ENCODE results near the gene AHCYL2.

AHCYL2 gene

DNA sequence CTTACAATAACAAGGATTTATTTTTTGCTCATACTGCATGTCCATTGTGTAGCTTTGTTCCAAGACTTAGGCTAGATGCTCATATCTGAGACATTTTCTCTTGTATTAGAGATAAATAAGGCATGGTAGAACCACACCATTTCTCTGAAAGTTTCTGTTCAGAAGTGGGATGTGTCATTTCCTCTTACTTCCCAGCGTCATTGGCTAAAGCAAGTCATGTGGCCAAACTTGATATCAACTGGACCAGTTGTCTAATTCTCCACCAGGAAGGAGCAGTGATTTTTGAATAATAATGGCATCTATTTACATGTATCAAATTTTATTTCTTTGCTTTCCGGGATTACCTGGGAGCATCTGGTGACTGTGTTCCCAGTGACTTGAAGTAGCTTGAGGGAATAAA, 38.3 kb downstream of the AHCYL2 start:
- H3K4me1 ChIP-seq (ENCODE audit: control insufficient read depth, insufficient read depth, low read length), result no peaks in the 10 kb centered on the region
- no peak overlapping the region for H3K9ac ChIP-seq (ENCODE audit: low read length)

DNA sequence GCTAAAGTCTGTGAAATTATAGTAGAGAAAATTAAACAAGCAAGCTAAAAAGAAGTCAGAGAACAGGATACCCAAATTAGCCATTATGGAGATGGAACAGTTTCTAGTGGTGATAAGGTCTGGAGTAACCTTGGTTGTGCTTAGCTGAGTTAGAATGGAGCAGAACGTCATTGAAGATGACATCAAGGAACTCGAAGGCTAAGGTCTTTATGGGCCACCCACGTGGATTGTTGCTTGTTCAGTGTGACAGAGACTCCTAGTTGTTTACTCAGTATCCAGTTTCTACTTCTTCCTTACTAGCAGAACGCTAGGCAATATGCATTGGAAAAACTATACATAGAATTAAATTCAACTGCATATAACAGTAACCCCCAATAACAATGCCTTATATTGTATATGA, 39.7 kb downstream of the AHCYL2 start:
- no peaks in the 10 kb centered on the region for H3K27me3 ChIP-seq (ENCODE audit: control insufficient read depth, insufficient read depth, low read length)
- no peak overlapping the region for H3K4me3 ChIP-seq (ENCODE audit: low read length)
- no peaks in the 10 kb centered on the region for H3K36me3 ChIP-seq (ENCODE audit: control insufficient read depth, insufficient read depth, low read length)
- no peak overlapping the region for H3K9ac ChIP-seq (ENCODE audit: low read length)
- no peaks in the 10 kb centered on the region for H3K4me1 ChIP-seq (ENCODE audit: control insufficient read depth, insufficient read depth, low read length)
- no peak overlapping the region for H3K27ac ChIP-seq (ENCODE audit: low read depth, low read length)

More for the DNA sequence above, 38.3 kb downstream of the AHCYL2 start:
- Histone ChIP-seq H3K27me3 (ENCODE audit: control insufficient read depth, insufficient read depth, low read length) (no peaks in the 10 kb centered on the region), H3K4me3 (ENCODE audit: low read length) (no peak overlapping the region), H3K36me3 (ENCODE audit: control insufficient read depth, insufficient read depth, low read length) (no peaks in the 10 kb centered on the region), H3K27ac (ENCODE audit: low read depth, low read length) (no peak overlapping the region)

DNA sequence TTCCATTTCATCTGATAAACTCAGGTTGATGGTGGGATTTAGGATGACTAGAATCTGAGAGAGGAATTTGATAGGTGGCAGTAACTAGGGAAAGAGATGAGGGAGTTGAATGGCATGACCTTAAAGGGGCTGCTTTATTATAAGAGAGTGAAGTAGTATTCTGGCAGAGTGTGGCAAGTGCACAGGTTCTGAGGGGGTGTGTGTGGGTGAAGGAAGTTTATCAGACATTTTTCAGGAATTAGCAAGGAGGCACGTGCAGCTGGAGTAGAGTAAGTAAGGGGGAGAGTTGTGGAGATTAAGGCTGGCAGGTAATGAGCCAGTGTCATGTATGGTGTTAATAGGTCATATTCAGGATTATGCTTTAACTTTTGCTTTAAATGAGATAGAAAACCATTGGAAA, 40.5 kb downstream of the AHCYL2 start:
- Histone ChIP-seq H3K4me1 (ENCODE audit: control insufficient read depth, insufficient read depth, low read length) (no peaks in the 10 kb centered on the region), H3K9ac (ENCODE audit: low read length) (no peak overlapping the region), H3K27me3 (ENCODE audit: control insufficient read depth, insufficient read depth, low read length) (no peaks in the 10 kb centered on the region), H3K4me3 (ENCODE audit: low read length) (no peak overlapping the region), H3K27ac (ENCODE audit: low read depth, low read length) (no peak overlapping the region), H3K36me3 (ENCODE audit: control insufficient read depth, insufficient read depth, low read length) (no peaks in the 10 kb centered on the region)

DNA sequence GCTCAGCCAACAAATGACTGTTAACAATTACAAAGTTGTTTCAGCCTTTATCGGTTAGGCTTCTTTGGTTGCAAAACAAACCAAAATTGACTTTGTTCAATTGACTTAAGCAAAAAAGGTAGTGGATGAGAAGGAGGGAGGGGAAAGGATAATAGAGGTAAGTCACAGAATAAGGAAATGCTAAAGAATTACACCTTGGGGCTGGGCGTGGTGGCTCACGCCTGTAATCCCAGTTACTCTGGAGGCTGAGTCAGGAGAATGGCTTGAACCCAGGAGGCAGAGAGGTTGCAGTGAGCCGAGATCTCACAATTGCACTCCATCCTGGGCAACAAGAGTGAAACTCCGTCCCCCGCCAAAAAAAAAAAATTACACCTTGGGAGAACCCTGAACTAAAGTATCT, 41.4 kb downstream of the AHCYL2 start:
- no peaks in the 10 kb centered on the region for H3K4me1 ChIP-seq (ENCODE audit: control insufficient read depth, insufficient read depth, low read length)

DNA sequence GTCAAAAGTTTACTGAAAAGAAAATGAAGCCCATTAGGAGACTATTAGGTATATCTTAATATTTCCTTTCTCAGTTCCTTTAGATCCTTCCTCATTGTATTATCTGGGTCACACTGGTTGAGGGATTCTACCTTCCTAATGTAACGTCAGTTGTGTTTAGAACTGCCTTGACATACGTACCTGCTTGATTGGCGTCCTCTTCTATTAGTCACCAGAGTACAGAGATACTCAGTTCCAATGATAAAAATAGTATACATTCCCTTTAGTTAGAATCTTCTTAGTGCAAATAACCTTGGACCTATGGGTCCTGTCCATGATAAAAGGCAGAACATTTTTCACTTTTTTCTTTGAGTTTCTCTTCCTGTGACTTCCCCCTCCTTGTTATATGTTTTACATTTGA, 45.2 kb downstream of the AHCYL2 start:
- H3K4me3 ChIP-seq (ENCODE audit: low read length), result no peak overlapping the region
- H3K4me1 ChIP-seq (ENCODE audit: control insufficient read depth, insufficient read depth, low read length), result no peaks in the 10 kb centered on the region
- H3K9ac ChIP-seq (ENCODE audit: low read length), result no peak overlapping the region
- no peaks in the 10 kb centered on the region for H3K27me3 ChIP-seq (ENCODE audit: control insufficient read depth, insufficient read depth, low read length)
- H3K27ac ChIP-seq (ENCODE audit: low read depth, low read length), result no peak overlapping the region
- no peaks in the 10 kb centered on the region for H3K36me3 ChIP-seq (ENCODE audit: control insufficient read depth, insufficient read depth, low read length)

More for the DNA sequence above, 41.4 kb downstream of the AHCYL2 start:
- Histone ChIP-seq H3K27me3 (ENCODE audit: control insufficient read depth, insufficient read depth, low read length) (no peaks in the 10 kb centered on the region), H3K9ac (ENCODE audit: low read length) (no peak overlapping the region), H3K36me3 (ENCODE audit: control insufficient read depth, insufficient read depth, low read length) (no peaks in the 10 kb centered on the region), H3K4me3 (ENCODE audit: low read length) (no peak overlapping the region), H3K27ac (ENCODE audit: low read depth, low read length) (no peak overlapping the region)

DNA sequence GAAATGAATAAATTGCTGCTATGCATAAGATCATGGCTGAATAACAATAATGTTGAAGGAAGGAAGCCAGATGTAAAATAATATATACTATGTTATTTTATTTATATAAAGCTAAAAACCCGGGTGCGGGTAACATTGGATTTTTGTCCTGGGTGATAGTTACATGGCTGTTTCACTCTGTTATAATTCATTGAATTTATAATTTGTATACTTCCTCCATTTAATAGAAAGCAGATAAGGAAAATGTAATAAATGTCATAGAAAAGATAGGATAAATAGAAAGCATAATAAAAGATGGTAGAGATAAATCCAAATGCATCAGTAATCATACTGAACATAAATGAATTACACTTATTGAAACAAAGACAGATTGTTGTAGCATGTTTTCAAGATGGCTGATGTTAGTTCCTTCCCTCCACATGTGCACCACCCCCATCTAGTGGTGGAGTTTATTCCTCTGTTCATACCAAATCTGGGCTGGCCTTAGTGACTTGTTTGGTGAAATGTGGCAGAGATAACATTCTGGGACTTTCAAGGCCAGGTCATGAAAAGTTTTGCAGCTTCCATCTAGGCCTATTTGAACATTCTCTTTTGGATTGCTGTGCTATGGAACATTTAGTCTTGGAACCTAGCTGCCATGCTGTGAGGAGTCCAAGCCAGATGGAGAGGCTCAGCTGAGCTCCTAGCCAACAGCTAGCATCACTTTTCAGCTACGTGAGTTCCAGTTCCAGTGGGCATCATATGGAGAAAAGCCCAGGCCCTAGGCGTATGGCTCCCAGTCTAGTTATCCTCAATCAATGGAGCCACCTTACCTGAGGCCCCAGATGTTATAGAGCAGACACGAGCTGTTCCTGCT, 46.9 kb downstream of the AHCYL2 start:
- no peak overlapping the region for H3K27ac ChIP-seq (ENCODE audit: low read depth, low read length)
- H3K4me1 ChIP-seq (ENCODE audit: control insufficient read depth, insufficient read depth, low read length), result no peaks in the 10 kb centered on the region
- no peak overlapping the region for H3K4me3 ChIP-seq (ENCODE audit: low read length)
- H3K27me3 ChIP-seq (ENCODE audit: control insufficient read depth, insufficient read depth, low read length), result no peaks in the 10 kb centered on the region
- no peak overlapping the region for H3K9ac ChIP-seq (ENCODE audit: low read length)
- no peaks in the 10 kb centered on the region for H3K36me3 ChIP-seq (ENCODE audit: control insufficient read depth, insufficient read depth, low read length)

DNA sequence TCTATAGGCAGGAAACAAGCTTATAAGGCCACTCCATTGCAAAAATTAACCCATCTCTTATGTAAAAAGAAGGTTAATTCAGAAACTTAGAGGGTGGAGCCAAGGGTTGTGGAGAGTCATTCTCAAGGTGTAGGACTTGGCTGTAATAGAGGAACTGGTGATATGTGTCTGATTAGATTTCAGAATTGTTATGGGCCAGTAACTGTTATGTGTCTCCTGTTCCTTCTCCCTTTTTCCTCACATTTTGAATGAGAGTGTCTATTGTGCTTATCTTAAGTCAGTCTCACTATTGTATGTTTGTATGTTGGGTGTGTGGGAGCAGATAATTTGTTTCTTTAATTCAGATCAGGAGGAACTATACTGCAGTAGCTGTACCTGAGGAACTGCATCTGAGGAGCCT, 49.1 kb downstream of the AHCYL2 start:
- Histone ChIP-seq H3K36me3 (ENCODE audit: control insufficient read depth, insufficient read depth, low read length) (no peaks in the 10 kb centered on the region), H3K9ac (ENCODE audit: low read length) (no peak overlapping the region), H3K27me3 (ENCODE audit: control insufficient read depth, insufficient read depth, low read length) (no peaks in the 10 kb centered on the region), H3K4me3 (ENCODE audit: low read length) (no peak overlapping the region), H3K4me1 (ENCODE audit: control insufficient read depth, insufficient read depth, low read length) (no peaks in the 10 kb centered on the region), H3K27ac (ENCODE audit: low read depth, low read length) (no peak overlapping the region)

DNA sequence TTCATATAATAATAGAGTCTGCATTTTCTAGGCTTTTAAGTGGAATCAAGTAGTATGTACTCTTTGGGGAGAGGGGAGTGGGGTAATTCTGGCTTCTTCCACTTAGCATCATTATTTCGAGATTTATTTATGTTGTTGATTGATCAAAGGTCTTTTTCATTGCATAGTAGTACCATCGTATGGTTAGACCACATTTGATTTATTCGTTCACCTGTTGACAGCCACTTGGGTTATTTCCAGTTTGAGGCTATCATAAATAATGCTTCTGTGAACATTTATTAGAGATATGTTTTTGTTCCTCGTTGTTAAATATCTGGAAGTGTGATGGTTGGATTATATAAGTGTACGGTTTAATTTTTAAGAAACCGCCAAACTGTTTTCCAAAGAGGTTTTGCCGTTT, 52.8 kb downstream of the AHCYL2 start:
- Histone ChIP-seq H3K27me3 (ENCODE audit: control insufficient read depth, insufficient read depth, low read length) (no peaks in the 10 kb centered on the region), H3K4me3 (ENCODE audit: low read length) (no peak overlapping the region), H3K36me3 (ENCODE audit: control insufficient read depth, insufficient read depth, low read length) (no peaks in the 10 kb centered on the region), H3K9ac (ENCODE audit: low read length) (no peak overlapping the region), H3K4me1 (ENCODE audit: control insufficient read depth, insufficient read depth, low read length) (no peaks in the 10 kb centered on the region), H3K27ac (ENCODE audit: low read depth, low read length) (no peak overlapping the region)

DNA sequence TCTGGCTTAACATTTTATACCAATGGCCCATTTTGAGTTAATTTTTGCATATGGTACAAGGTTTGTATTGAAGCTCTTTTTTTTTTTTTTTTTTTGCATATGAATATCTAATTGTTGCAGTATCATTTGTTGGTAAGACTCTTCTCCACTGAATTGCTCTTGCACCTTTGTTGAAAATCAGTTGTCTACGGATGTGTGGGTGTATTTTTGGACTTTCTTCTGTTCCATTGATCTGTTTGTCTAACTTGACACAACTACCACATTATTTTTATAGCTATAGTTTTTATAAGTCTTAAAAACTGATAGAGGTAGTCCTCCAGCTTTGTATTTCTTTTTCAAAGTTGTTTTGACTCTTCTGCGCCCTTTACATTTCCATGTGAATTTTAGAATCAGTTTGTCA, 53.9 kb downstream of the AHCYL2 start:
- Histone ChIP-seq H3K4me1 (ENCODE audit: control insufficient read depth, insufficient read depth, low read length) (no peaks in the 10 kb centered on the region), H3K4me3 (ENCODE audit: low read length) (no peak overlapping the region), H3K27ac (ENCODE audit: low read depth, low read length) (no peak overlapping the region), H3K9ac (ENCODE audit: low read length) (no peak overlapping the region), H3K27me3 (ENCODE audit: control insufficient read depth, insufficient read depth, low read length) (no peaks in the 10 kb centered on the region), H3K36me3 (ENCODE audit: control insufficient read depth, insufficient read depth, low read length) (no peaks in the 10 kb centered on the region)

DNA sequence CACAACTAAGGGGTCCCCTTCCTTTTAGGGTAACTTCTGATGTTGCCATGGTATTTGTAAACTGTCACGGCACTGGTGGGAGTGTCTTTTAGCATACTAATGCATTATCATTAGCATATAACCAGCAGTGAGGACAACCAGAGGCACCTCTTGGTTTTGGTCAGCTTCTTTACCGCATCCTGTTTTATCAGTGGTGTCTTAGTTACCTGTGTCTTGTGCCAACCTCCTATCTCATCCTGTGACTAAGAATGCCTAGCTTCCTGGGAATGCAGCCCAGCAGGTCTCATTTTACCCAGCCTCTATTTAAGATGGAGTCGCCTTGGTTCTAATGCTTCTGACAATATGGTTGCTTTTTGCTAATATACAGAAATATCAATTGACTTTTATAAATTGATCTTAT, 54.9 kb downstream of the AHCYL2 start:
- Histone ChIP-seq H3K4me1 (ENCODE audit: control insufficient read depth, insufficient read depth, low read length) (no peaks in the 10 kb centered on the region), H3K4me3 (ENCODE audit: low read length) (no peak overlapping the region), H3K9ac (ENCODE audit: low read length) (no peak overlapping the region), H3K27ac (ENCODE audit: low read depth, low read length) (no peak overlapping the region), H3K36me3 (ENCODE audit: control insufficient read depth, insufficient read depth, low read length) (no peaks in the 10 kb centered on the region), H3K27me3 (ENCODE audit: control insufficient read depth, insufficient read depth, low read length) (no peaks in the 10 kb centered on the region)

DNA sequence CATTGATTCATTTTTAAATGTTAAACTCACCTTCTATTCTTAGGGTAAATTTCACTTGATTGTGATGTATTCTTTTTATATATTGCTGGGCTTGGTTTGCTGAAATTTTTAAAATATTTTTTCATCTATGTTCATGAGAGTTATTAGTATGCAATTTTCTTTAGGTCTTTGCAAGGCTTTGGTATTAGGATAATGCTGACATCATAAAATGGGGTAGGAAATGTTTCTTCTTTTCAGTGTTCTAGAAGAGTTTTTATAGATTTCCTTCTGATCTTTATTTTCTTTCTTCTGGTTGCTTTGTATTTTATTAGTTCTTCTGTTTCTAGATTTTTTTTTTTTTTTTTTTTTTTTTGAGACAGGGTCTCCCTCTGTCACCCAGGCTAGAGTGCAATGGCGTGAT, 56.3 kb downstream of the AHCYL2 start:
- Histone ChIP-seq H3K4me3 (ENCODE audit: low read length) (no peak overlapping the region), H3K4me1 (ENCODE audit: control insufficient read depth, insufficient read depth, low read length) (no peaks in the 10 kb centered on the region), H3K9ac (ENCODE audit: low read length) (no peak overlapping the region), H3K36me3 (ENCODE audit: control insufficient read depth, insufficient read depth, low read length) (no peaks in the 10 kb centered on the region), H3K27me3 (ENCODE audit: control insufficient read depth, insufficient read depth, low read length) (no peaks in the 10 kb centered on the region), H3K27ac (ENCODE audit: low read depth, low read length) (no peak overlapping the region)

DNA sequence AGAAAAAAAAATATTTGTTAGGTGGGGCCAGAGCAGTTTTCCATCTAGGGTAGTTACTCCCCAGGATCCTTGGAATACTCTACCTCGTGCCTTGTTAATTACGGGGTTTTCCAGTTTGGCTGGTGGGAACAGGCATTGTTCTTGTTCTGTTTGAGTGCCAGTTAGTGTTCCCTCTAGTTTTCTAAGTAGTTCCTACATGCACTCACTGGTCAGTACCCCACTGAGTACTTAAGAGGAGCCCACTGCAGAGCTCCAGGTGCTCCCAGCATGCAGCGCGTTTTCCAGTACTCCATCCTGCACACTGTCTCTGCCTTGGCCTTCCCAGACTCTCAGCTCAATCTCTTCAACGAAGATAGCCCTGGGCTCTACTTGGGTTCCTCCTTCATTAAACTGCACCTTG, 58.0 kb downstream of the AHCYL2 start:
- no peak overlapping the region for H3K9ac ChIP-seq (ENCODE audit: low read length)
- H3K36me3 ChIP-seq (ENCODE audit: control insufficient read depth, insufficient read depth, low read length), result no peaks in the 10 kb centered on the region
- no peaks in the 10 kb centered on the region for H3K27me3 ChIP-seq (ENCODE audit: control insufficient read depth, insufficient read depth, low read length)
- H3K27ac ChIP-seq (ENCODE audit: low read depth, low read length), result no peak overlapping the region
- no peaks in the 10 kb centered on the region for H3K4me1 ChIP-seq (ENCODE audit: control insufficient read depth, insufficient read depth, low read length)
- no peak overlapping the region for H3K4me3 ChIP-seq (ENCODE audit: low read length)

DNA sequence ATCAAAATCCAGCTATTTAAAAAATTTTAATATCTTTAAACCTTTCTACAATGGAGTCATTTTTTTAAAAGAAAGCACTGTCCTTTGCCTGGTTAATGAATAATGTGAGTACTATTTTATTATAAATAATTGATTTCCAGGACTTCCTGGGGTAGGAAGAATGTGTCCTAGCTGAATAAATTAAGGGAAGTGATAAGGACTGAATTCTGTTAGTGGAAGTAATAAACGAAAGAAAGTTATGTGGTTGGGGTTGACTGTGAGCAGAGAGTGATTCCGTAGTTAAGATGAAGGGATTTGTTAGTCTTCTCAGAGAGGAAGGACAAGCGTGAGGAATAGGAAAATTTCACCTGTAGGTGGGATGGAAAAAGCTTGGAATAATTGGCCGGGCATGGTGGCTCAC, 59.1 kb downstream of the AHCYL2 start:
- H3K9ac ChIP-seq (ENCODE audit: low read length), result no peak overlapping the region
- no peak overlapping the region for H3K4me3 ChIP-seq (ENCODE audit: low read length)
- H3K27ac ChIP-seq (ENCODE audit: low read depth, low read length), result no peak overlapping the region
- H3K4me1 ChIP-seq (ENCODE audit: control insufficient read depth, insufficient read depth, low read length), result no peaks in the 10 kb centered on the region
- H3K27me3 ChIP-seq (ENCODE audit: control insufficient read depth, insufficient read depth, low read length), result no peaks in the 10 kb centered on the region
- no peaks in the 10 kb centered on the region for H3K36me3 ChIP-seq (ENCODE audit: control insufficient read depth, insufficient read depth, low read length)

All from rectal smooth muscle tissue (tissue), 1 donor.